HG03159 (cell line): Measurements from ENCODE around the gene PPP2CA.
"Not testable (repeated sequence)": the region's sequence is repeated elsewhere in the genome, so short reads cannot be mapped to it uniquely, and the experiment has no call there.

ENCODE experiments used
- ATAC-seq: cut with Tn5 transposase; IDR thresholded peaks from one replicate; pipeline ENCODE4 v1.9.1; 2021; ENCODE audit warnings: mild to moderate bottlenecking, moderate library complexity; ENCODE audit not compliant: unreplicated experiment

PPP2CA gene

DNA sequence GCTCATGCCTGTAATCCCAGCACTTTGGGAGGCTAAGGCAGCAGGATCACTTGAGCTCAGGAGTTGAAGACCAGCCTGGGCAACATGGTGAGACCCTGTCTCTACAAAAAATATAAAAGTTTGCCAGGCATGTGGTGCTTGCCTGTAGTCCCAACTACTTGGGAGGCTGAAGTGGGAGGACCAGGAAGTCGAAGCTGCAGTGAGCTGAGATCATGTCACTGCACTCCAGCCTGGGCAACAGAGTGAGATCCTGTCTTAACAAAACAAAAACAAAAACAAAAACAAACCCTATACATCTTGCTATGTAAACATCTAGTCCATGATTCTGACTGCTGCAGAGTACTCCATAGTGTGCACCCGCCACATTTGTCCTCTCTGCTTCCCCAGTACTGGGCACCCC is 19.8 kb upstream of the PPP2CA start:
- no peak for ATAC-seq

DNA sequence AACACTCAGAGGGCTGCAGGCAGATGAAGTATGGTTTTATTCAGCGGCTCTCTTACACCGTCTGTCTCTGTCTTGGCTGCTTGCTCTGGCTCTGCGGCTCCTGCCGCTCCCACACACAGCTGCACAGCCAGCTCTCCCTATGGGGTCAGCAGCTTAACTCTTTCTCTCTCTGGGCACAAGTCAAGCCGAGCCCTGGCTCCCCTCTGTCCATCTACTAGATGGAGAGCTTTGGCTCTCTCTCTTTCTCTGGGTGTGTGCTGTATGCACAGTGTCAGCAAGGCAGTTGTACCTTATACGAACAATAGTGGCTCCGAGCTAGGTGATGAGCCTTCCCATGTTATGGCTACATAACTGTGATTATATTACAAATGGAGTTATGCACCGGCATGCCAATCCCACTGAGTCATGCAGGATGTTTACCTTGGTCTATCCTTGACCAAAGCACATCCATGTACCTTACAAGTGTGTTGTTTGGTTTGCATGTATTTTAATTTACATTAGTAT is 19.3 kb upstream of the PPP2CA start:
- no peak for ATAC-seq

DNA sequence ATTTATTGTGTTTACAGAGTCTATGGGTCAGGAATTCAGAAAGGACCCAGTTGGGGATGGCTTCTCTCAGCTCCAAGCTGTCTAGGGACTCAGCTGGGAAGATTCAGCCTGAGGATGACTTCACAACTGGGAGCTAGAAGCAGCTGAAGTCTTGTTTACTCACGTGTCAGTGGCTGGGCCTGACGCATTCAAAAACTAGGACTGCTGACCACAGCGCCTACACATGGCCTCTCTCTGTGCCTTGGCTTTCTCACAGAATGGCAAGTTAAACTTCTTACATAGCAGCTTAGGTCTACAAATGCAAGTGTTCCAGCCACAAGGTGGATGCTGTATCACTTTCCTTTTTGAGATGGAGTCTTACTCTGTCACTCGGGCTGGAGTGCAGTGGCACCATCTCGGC is 16.3 kb upstream of the PPP2CA start:
- no peak for ATAC-seq

DNA sequence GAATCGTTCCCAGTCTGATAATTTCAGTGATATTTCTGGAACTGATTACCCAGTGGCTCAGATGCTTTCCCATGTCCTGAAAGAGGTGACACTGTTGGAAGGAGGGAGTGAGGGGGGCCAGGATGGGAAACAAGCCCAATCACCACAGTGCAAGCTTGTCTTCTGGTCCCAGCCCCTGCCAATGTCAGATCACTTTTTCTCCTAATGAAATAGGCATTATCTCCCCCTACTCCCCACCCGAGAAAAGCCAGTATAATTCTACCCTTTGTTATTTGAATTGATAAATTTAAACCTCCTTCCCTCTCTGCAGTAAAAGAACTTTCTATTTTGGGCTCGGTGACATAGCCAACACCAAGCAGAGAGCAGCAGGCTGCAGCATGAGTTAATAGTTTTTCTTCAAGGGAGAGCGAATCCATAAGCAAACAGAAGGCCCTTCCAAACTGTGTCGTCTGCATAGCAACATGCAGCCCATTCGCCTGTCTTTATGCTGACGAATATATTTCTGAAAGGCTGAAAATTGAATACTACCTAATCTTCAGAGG is 14.6 kb upstream of the PPP2CA start:
- ATAC-seq = no peak

DNA sequence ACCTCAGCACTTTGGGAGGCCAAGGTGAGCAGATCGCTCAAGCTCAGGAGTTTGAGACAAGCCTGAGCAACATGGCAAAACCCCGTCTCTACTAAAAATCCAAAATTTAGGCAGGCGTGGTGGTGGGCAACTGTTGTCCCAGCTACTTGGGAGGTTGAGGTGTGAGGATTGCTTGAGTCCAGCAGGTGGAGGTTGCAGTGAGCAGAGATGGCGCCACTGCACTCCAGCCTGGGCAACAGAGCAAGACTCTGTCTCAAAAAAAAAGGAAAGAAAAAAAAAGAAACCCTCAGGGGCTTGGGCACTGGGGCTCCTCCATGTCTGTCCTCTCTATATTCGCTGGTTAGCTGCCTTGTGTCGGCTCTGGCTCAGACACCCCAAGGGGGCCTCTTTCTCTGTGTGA is 10.9 kb upstream of the PPP2CA start:
- no peak for ATAC-seq

DNA sequence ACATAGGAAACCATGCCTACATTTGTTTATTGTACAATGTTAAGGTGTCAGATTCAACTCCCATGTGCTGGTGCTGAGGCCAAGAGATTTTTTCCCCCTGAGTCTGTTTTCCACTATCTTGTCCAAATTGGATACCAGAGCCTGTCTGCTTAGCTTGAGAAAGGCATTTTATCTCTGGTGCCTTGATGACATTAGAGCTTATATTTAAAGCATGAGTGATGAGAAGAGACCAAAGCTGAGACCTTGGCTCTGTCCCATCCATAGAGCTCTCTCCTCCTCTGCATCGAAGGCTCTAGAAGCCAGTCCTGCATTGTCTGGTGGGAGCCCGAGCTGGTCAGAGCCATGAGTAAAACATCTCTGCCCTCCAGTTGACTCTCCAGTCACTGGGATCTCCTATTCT is 10.4 kb upstream of the PPP2CA start:
- ATAC-seq = no peak

DNA sequence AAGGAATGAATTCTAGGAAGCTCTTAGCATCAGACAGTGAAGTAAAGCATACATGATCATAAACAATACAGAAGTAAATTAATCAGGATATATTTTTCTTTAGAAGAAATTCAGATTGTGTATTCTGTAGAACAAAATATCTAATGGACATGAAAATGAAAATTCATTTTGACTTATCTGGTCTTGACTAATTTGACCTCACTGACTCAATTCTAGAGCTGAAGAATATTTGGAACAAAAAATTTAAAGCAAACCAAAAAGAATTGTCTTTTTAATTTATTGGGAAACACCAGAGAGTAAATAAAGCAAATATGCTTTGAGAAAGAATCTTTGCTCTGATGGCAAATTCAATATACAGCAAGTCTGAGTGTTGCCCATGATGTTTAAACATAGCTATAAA is 2.8 kb upstream of the PPP2CA start:
- no peak for ATAC-seq

DNA sequence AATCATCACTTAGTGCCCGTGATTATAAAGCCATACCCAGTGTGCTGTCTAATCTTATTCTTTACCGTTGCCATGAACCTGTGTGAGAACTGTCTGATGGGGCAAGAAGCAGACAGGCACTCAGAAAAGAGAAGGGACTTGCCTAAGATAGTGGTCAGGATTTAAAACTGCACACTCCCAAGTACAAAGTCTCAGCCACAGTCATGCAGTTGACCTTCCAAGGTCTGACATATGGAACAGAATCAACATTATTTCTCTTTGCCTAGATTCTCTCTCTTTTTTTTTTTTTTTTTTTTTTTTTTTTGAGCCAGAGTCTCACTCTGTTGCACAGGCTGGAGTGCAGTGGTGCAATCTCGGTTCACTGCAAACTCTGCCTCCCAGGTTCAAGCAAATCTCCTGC is 1.9 kb upstream of the PPP2CA start:
- ATAC-seq = no peak

DNA sequence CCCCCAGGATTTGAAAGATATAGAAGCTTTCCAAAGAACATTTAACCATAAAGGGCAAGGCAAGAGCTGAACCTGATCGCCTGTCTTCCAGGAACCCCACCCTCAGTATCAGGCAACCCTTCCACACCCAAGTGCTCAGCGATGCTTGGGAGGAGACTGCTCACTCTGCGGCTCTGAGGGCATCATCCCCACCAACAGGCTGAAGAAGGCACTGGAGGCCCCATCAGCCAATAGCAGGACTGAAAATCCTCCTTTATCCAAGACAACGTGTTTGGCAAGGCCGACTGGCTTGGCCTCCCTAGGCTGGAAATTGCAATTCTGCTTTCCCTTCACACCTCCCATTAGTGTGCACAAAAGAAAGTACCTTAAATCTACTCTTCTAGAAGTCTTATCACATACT is 1.4 kb upstream of the PPP2CA start:
- no peak for ATAC-seq

DNA sequence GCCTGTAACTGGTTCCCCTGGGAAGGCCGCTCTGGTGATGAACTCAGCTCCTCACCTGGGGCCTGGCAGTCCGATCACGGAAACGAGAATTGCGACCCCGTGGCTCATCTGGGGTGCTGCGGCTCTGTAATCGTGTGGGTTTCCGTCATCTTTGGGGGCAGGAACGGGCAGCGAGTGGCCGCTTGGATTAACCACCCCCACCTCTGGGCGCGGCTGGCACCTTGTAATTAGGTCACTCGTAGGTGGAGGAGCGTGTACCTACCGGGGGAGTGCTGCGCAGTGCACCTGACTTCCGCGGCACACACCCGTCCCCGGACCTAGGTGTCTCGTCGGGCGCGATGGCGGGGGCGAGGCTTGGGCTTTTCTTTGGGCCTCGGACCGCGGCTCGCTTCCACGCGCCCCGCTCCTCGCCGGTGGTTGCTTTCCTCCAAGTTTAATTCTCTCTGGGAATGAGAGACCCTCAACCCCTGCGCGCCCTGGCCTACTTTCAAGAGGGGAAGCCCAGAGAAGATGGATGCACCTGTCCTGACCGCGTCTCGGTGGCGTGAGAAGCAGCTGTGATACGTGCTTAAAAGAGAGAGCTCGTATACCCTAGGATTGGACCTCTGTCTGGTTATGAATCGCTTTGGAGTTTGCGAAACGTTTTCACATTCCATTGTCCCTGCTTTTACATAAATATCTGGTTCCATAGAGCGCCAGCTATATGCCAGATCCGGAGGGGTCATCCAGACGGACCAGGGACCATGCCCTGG is 744 bp upstream of the PPP2CA start:
- ATAC-seq = no peak

DNA sequence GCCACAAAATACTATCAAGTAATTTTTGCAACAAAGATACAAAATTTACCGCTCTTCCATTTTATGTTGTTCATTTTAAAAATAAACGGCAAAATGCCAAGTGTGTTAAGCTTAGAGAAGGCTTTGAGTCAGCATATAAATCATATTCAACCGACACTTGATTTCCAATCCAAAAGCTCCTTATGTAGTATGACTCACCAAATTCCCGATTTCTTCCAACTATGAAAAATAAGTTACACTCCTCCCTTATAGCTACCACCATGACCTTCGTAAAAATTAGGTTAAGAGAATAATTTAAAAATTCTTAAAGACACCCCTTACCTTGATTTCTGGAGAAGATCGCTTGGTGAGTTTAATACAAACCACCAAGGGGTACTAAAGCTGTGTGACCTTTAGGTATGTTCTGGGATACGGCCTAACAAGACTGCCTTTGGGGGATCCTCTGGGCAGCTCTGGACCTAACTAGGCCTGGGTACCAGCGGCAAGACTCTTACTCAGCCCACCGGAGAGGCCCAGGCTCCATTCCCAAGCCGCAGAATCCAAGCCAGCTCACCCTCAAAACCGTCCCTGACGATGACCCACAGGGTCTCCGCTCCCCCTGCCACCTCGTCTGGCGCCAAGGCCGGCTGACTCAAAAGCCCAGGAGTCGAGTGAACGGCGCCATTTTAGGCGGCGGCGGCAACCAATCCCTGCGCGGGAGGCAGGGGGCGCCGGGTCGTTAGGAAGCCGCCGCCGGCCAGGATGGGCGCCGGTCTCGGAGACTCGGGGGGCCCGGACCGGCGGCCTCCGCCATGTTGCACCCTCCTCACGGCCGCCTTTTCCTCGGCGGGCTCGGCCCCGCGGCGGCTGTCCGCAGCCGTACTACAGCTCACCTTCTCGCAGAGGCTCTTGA is 739 bp downstream of the PPP2CA start:
- ATAC-seq = peak; percentile 38

DNA sequence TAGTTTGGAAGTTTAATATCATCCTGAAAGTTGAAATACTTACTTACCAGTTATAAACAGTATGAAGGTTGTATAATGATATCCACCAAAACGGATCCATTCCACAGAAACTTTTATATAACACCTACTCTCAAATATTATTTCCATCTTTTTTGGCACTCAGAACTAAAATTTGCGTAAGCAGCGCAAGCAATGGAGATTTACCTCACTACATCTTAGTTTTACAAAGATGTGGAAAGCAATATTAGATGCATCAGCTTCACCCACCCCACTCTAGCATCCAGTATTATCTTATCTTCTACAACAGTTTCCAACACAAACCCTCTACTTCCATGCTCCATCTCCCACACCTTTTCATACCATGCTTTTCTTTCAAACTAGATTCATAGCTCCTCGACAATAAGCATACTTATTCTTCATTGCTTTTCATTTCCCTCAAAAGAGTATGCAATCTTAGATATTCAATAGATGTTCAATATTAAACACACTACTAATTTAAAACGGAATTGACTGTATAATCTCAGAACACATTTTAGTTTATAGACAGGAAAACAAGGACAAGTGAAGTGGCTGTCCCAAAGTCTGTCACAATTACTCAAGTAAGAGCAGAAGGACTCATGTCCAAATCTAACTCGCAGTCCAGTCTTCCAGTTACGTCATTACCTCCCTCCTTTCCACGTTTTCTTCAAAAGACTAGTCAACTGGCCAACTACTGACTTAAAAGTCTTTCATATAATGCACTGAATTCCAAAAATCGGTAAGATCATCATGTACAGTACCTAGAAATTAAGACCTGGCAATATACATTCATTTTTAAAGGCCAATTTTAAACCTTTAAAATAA is 2.2 kb downstream of the PPP2CA start:
- ATAC-seq = no peak

DNA sequence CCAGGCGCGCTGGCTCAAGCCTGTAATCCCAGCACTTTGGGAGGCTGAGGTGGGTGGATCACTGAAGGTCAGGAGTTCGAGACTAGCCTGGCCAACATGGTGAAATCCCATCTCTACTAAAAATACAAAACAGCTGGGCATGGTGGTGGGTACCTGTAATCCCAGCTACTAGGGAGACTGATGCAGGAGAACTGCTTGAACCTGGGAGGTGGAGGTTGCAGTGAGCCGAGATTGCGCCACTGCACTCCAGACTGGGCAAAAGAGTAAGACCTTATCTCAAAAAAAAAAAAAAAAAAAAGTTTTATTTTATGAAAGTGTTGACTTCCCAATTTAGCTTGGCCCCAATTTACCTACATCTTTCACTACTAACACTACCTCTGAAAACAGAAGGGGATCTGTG is 4.2 kb downstream of the PPP2CA start:
- ATAC-seq = not testable (repeated sequence)

DNA sequence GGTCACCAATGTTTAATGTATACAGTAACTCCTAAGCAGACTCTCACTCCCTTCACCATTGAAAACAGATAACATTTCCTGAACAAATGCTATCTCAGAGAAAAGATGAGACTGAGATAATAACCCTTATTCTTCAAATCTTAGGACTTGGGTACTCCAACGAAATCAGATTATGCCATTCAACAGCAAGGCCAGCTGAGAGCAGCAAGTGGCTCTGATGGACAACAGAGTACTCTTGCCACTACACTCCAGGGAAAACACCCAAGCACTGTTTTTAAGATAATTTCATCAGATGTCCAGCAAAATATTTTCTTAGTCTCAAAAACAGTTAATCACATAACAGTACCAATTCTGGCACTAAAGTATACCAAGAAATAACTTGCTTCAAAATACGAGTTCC is 10.1 kb downstream of the PPP2CA start:
- no peak for ATAC-seq

DNA sequence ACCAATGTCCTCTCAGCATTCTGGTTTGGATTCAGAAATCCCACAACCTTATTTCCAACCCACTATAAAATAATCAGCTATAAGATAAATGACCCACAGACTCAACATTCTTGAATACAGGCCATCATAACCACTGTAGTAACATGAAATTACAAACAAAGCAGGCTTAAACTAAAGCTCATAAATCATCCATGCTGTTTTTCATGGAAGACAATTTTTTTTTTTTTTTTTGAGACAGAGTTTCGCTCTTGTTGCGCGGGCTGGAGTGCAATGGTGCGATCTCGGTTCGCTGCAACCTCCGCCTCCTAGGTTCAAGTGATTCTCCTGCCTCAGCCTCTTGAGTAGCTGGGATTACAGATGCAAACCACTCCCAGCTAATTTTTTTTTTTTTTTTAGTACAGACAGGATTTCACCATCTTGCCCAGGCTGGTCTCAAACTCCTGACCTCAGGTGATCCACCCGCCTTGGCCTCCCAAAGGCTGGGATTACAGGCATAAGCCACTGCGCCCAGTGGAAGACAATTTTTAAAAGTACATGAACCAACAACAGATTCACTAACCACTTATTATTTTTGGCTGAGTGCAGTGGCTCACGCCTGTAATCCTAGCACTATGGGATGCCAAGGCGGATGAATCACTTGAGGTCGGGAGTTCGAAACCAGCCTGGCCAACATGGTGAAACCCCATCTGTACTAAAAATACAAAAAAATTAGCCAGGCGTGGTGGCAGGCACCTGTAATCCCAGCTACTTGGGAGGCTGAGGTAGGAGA is 14.4 kb downstream of the PPP2CA start:
- ATAC-seq = not testable (repeated sequence)

DNA sequence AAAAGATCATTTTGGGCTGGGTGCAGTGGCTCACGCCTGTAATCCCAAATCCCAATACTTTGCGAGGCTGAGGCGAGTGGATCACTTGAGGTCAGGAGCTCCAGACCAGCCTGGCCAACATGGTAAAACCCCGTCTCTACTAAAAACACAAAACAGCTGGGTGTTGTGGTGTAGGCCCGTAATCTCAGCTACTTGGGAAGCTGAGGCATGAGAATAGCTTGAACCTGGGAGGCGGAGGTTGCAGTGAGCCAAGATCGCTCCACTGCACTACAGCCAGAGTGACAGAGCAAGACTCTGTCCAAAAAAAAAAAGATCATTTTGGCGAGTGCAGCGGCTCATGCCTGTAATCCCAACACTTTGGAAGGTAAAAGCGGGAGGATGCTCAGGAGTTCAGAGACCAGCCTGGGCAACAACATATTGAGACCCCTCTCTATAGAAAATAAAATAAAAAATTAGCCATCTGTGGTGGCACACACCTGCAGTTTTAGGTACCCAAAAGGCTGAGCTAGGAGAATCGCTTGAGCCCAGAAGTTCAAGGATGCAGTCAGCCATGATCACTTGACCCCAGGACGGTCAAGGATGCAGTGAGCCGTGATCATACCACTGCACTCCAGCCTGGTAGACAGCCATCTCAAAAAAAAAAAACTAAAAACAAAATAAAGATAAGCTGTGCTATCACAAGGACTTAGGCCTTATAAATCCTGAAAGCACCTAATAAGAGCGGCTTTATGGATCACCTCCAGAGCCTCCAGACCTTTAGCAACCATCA is 16.2 kb downstream of the PPP2CA start:
- ATAC-seq = no peak

DNA sequence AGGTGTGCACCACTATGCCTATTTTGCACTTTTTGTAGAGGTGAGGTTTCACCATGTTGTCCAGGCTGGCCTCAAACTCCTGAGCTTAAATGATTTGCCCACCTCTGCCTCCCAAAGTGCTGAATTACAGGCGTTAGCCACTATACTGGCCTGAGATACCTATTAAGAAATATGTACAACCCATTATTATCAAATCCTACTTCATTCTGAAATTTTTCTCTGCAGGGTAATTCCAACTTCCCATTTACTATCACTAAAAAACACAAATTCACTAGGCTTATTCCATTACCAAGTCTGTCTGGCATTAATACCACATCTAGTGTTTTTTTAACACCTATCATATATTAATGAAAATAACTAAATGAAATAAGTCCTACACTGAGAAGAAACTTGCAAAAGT is 18.2 kb downstream of the PPP2CA start:
- ATAC-seq = no peak

DNA sequence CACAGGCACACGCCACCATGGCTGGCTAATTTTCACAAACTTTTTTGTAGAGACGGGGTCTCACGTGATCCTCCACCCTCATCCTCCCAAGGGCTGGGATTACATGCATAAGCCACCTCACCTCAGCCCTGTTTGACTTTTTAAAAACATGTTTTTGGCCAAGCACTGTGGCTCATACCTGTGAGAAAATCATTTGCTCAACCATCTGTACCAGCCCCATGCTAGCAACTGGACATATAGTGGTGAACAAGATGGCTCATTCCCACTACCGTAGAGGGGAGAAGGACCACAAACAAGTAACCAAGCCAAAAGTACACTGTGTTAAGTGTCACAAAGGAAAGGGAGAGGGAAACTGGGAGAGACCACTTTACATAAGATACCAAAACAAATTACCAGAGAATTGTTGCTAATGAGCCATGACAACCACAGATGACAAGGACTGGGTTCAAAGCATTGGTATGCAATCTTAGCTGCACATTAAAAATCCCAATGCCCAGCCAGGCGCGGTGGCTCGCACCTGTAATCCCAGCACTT is 19.2 kb downstream of the PPP2CA start:
- ATAC-seq = no peak

DNA sequence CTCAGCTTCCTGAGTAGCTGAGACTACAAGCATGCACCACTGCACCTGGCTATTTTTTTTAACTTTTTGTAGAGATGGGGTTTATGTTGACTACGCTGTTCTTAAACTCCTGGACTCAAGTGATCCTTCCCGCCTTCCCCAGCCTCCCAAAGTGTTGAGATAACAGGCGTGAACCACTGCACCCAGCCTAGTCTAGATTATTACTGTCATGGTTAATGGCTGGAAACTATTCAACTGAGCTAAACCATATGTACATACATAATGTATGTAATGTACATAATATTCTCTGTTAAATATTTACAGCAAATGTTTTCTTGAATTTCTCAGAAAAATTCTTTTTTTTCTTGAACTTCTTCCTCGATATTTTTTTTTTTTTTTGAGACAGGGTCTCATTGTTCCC is 21.3 kb downstream of the PPP2CA start:
- ATAC-seq = no peak
